ENCODE results near the gene HMHB1. TPM values are rescaled to one million over a fixed set of nuclear protein-coding genes. Genes with fewer than 3 reads are reported as not detected.

The HMHB1 gene
- total RNA-seq, 2 experiments from 2014 or later, result not detected

GRCh38 chr5:143850050-143850683 lies 38.2 kb downstream of the HMHB1 start:
- Histone ChIP-seq H2AFZ (ENCODE audit: low read length) (peak overlapping the region; percentile 34; the same call in 1 of the 2 replicates), H3K27ac (ENCODE audit: low read depth, low read length, poor library complexity, severe bottlenecking) (no peak overlapping the region), H3K9me3 (ENCODE audit: low read length) (no peaks in the 10 kb centered on the region), H3K4me3 (ENCODE audit: low read depth, low read length, poor library complexity, severe bottlenecking) (peak overlapping the region; percentile 18), H3K36me3 (ENCODE audit: insufficient read depth, low read length) (no peaks in the 10 kb centered on the region), H3K9me2 (ENCODE audit: insufficient read depth, low read length) (no peaks in the 10 kb centered on the region), H4K20me1 (ENCODE audit: insufficient read depth, low read length) (no peaks in the 10 kb centered on the region), H3K4me2 (ENCODE audit: low read length) (peak overlapping the region; percentile 37), H3K79me2 (ENCODE audit: insufficient read depth, low read depth, low read length) (no peaks in the 10 kb centered on the region), H3K4me1 (ENCODE audit: insufficient read depth, low read length, poor library complexity, severe bottlenecking) (no peaks in the 10 kb centered on the region)
- no peak for DNase-seq (ENCODE audit: low spot score)
- TF ChIP-seq CTCF (conservative IDR thresholded peaks at IDR 0.05; ENCODE audit: low read length), result no peak
- ChIA-PET CTCF (ENCODE audit: unreplicated experiment) (no interaction called here), POLR2A (interaction anchor here (0.6 kb wide), 1 partner anchor 445 kb away, joined by 4 read pairs; no protein-coding TSS in a partner anchor)
- intact Hi-C loops (cut with micrococcal nuclease; ENCODE audit: unreplicated experiment), result no loop called here
- BruUV-seq (replicated peaks), result no TSS peak

- Histone ChIP-seq H3K9me3 (ENCODE audit: low read length) (no peaks in the 10 kb centered on the region), H3K79me2 (ENCODE audit: insufficient read depth, low read depth, low read length) (no peaks in the 10 kb centered on the region), H3K36me3 (ENCODE audit: insufficient read depth, low read length) (no peaks in the 10 kb centered on the region), H4K20me1 (ENCODE audit: insufficient read depth, low read length) (no peaks in the 10 kb centered on the region), H3K27ac (ENCODE audit: low read depth, low read length, poor library complexity, severe bottlenecking) (no peak overlapping the region), H2AFZ (ENCODE audit: low read length) (no peak overlapping the region), H3K4me2 (ENCODE audit: low read length) (no peak overlapping the region), H3K4me1 (ENCODE audit: insufficient read depth, low read length, poor library complexity, severe bottlenecking) (no peaks in the 10 kb centered on the region), H3K9me2 (ENCODE audit: insufficient read depth, low read length) (no peaks in the 10 kb centered on the region), H3K4me3 (ENCODE audit: low read depth, low read length, poor library complexity, severe bottlenecking) (no peak overlapping the region)
- no TSS peak for BruUV-seq (replicated peaks)
- CTCF ChIA-PET (ENCODE audit: unreplicated experiment), result no interaction called here
- POLR2A ChIA-PET, result interaction anchor here (1.1 kb wide), 1 partner anchor 10 kb away, joined by 4 read pairs; no protein-coding TSS in a partner anchor
- TF ChIP-seq EZH2phosphoT487 (IDR thresholded peaks at IDR 0.05; ENCODE audit: borderline replicate concordance, low read depth, low read length), result no peak
- TF ChIP-seq CTCF (conservative IDR thresholded peaks at IDR 0.05; ENCODE audit: low read length), result no peak
- intact Hi-C loops (cut with micrococcal nuclease; ENCODE audit: unreplicated experiment), result no loop called here
- no peak for DNase-seq (ENCODE audit: low spot score)
These were observed 39.4 kb downstream of the HMHB1 start for GRCh38 chr5:143851383-143851782.

- ChIA-PET POLR2A (interaction anchor here (0.7 kb wide), 1 partner anchor 686 kb away, joined by 3 read pairs; no protein-coding TSS in a partner anchor), CTCF (ENCODE audit: unreplicated experiment) (no interaction called here)
- Histone ChIP-seq H3K9me3 (ENCODE audit: low read length) (no peaks in the 10 kb centered on the region), H3K4me2 (ENCODE audit: low read length) (no peak overlapping the region), H3K36me3 (ENCODE audit: insufficient read depth, low read length) (no peaks in the 10 kb centered on the region), H3K79me2 (ENCODE audit: insufficient read depth, low read depth, low read length) (no peaks in the 10 kb centered on the region), H3K4me1 (ENCODE audit: insufficient read depth, low read length, poor library complexity, severe bottlenecking) (no peaks in the 10 kb centered on the region), H4K20me1 (ENCODE audit: insufficient read depth, low read length) (no peaks in the 10 kb centered on the region), H3K4me3 (ENCODE audit: low read depth, low read length, poor library complexity, severe bottlenecking) (no peak overlapping the region), H3K9me2 (ENCODE audit: insufficient read depth, low read length) (no peaks in the 10 kb centered on the region), H3K27ac (ENCODE audit: low read depth, low read length, poor library complexity, severe bottlenecking) (no peak overlapping the region), H2AFZ (ENCODE audit: low read length) (no peak overlapping the region)
- no TSS peak for BruUV-seq (replicated peaks)
- TF ChIP-seq CTCF (conservative IDR thresholded peaks at IDR 0.05; ENCODE audit: low read length) (no peak), EZH2phosphoT487 (IDR thresholded peaks at IDR 0.05; ENCODE audit: borderline replicate concordance, low read depth, low read length) (no peak)
- intact Hi-C loops (cut with micrococcal nuclease; ENCODE audit: unreplicated experiment), result no loop called here
- DNase-seq (ENCODE audit: low spot score), result no peak
These were observed 48.2 kb downstream of the HMHB1 start for GRCh38 chr5:143860211-143860610.

Measured in OCI-LY7 (cell line).